NCI-H128 (cell line): ENCODE measurements around the gene PAX5.
A peak's percentile ranks its signal among the peaks of the same experiment; 100 is the strongest.

Experiments used
- DNase-seq: peaks from one replicate; lab custom pipeline; 2025; ENCODE audit not compliant: unreplicated experiment; lab: John Stamatoyannopoulos, UW

PAX5 gene

GRCh38 chr9:37025823-37026112 lies 8.3 kb downstream of the PAX5 start:
- no peak for DNase-seq

GRCh38 chr9:37025071-37025822 lies 8.8 kb downstream of the PAX5 start:
- DNase-seq, result no peak

- no peak for DNase-seq
Observed at GRCh38 chr9:37017546-37017945, 16.5 kb downstream of the PAX5 start.

- DNase-seq, result no peak
Observed at GRCh38 chr9:37011530-37011929, 22.5 kb downstream of the PAX5 start.

GRCh38 chr9:37010976-37011375 lies 23.1 kb downstream of the PAX5 start:
- no peak for DNase-seq

GRCh38 chr9:37010180-37010579 lies 23.9 kb downstream of the PAX5 start:
- no peak for DNase-seq

GRCh38 chr9:37007295-37007694 lies 26.8 kb downstream of the PAX5 start:
- DNase-seq, result no peak

GRCh38 chr9:37005517-37006140 lies 28.4 kb downstream of the PAX5 start:
- DNase-seq, result no peak

- DNase-seq, result no peak
Observed at GRCh38 chr9:37004424-37004935, 29.6 kb downstream of the PAX5 start.

- DNase-seq, result no peak
Observed at GRCh38 chr9:37002413-37003217, 31.5 kb downstream of the PAX5 start.

GRCh38 chr9:37002036-37002412 lies 32.0 kb downstream of the PAX5 start:
- DNase-seq, result no peak

GRCh38 chr9:37001459-37001858 lies 32.6 kb downstream of the PAX5 start:
- DNase-seq, result no peak

- DNase-seq, result no peak
Observed at GRCh38 chr9:36999728-37000333, 34.2 kb downstream of the PAX5 start.

- no peak for DNase-seq
Observed at GRCh38 chr9:36997414-36997813, 36.7 kb downstream of the PAX5 start.

- no peak for DNase-seq
Observed at GRCh38 chr9:36996706-36997086, 37.4 kb downstream of the PAX5 start.

GRCh38 chr9:36995927-36996705 lies 38.0 kb downstream of the PAX5 start:
- peak; percentile 13 for DNase-seq

- DNase-seq, result no peak
Observed at GRCh38 chr9:36993933-36994764, 39.9 kb downstream of the PAX5 start.

- DNase-seq, result no peak
Observed at GRCh38 chr9:36992501-36993316, 41.4 kb downstream of the PAX5 start.

GRCh38 chr9:36991516-36992134 lies 42.4 kb downstream of the PAX5 start:
- DNase-seq, result no peak
